Heart left ventricle (tissue), 16 donors: ENCODE data around the gene NR2F1-AS1. TPM values are rescaled to one million over a fixed set of nuclear protein-coding genes. Genes with fewer than 3 reads are reported as not detected.
"Not testable (repeated sequence)": the region's sequence is repeated elsewhere in the genome, so short reads cannot be mapped to it uniquely, and the experiment has no call there.

ENCODE experiments used
- ATAC-seq, 4 donors: fragments of 200-7000 bp; cut with Tn5 transposase; one replicate each; pipeline ENCODE4 v1.9.1; 2020 to 2022; ENCODE audit warnings: moderate library complexity in 4 of 4, mild to moderate bottlenecking in 3 of 4, moderate number of reproducible peaks in 1 of 4
- DNase-seq, 5 donors: peaks; one replicate each; pipeline ENCODE4 v3.0.0-alpha.2; 2020
- H3K27ac ChIP-seq, 12 donors: fragments of 200-600 bp; sonication (generic) in 4 of 12; one replicate each; pipeline versions ENCODE4 v1.5.0 to v1.8.0; 2016 to 2022; ENCODE audit warnings: mild to moderate bottlenecking in 2 of 12
- H3K27me3 ChIP-seq, 9 donors: fragments of 200-600 bp; sonication (generic) in 2 of 9; one replicate each; pipeline versions ENCODE4 v1.5.1 to v1.8.0; 2016 to 2022; ENCODE audit warnings: mild to moderate bottlenecking in 3 of 9
- H3K36me3 ChIP-seq, 9 donors: fragments of 200-600 bp; sonication (generic) in 2 of 9; one replicate each; pipeline versions ENCODE4 v1.5.0 to v1.8.0; 2018 to 2022; ENCODE audit warnings: mild to moderate bottlenecking in 2 of 9
- H3K4me1 ChIP-seq, 12 donors: fragments of 200-600 bp; sonication (generic) in 4 of 12; one replicate each; pipeline versions ENCODE4 v1.5.0 to v1.8.0; 2016 to 2022; ENCODE audit warnings: mild to moderate bottlenecking in 3 of 12
- H3K4me3 ChIP-seq, 12 donors: fragments of 200-600 bp; sonication (generic) in 4 of 12; one replicate each; pipeline versions ENCODE4 v1.5.0 to v1.8.0; 2017 to 2022; ENCODE audit warnings: mild to moderate bottlenecking in 9 of 12, moderate library complexity in 4 of 12
- H3K9me3 ChIP-seq, 12 donors: fragments of 200-600 bp; sonication (generic) in 4 of 12; one replicate each; pipeline versions ENCODE4 v1.5.0 to v1.8.0; 2016 to 2022; ENCODE audit warnings: mild to moderate bottlenecking in 1 of 12
- POLR2A ChIP-seq, 2 donors: fragments of 450-650 bp; IDR thresholded peaks; one replicate each; pipeline ENCODE4 v1.6.1; 2017; ENCODE audit warnings: antibody characterized with exemption in 2 of 2, mild to moderate bottlenecking in 2 of 2, moderate library complexity in 2 of 2
- WGBS, 4 donors: extraction: QIAGEN DNeasy Blood & Tissue Kit in 2 of 4; methylation state at CpG; one replicate each; pipeline versions ENCODE4 v1.1.5 to v1.1.7; 2013 to 2018; 5-methylcytosine and 5-hydroxymethylcytosine counted together
- intact Hi-C, 10 donors: fragments of 100-400 bp; cut with DNase I; formaldehyde crosslinking; loops; one replicate each; pipeline versions ENCODE4 v1.11.1 to v1.14.2; 2022
- polyA plus RNA-seq, 2 donors: library from polyadenylated mRNA; stranded (reverse); fragments of 200-250 nt; gene quantifications; one replicate each; pipeline ENCODE4 v1.2.3, GENCODE V29; 2013
- total RNA-seq, 9 donors: library from RNA; depleted of rRNA in 2 of 9; stranded (reverse); fragments of >200 nt in 2 of 9; fragmentation: NEBNext Ultra II Directional in 3 of 9; extraction: Animal tissue kit (Norgen Biotek cat#: 25700) in 3 of 9; gene quantifications; one replicate each; pipeline versions ENCODE4 v1.1.0 to v1.2.4, GENCODE V29; 2016 to 2023
- TF ChIP-seq, protein P1 (sequence below), 12 donors: fragments of 200-600 bp; sonication (generic) in 4 of 12; IDR thresholded peaks; one replicate each; pipeline versions ENCODE4 v1.5.0 to v1.8.0; 2018 to 2022; ENCODE audit warnings: antibody characterized with exemption in 12 of 12, mild to moderate bottlenecking in 5 of 12
- donor health status: ischemic (EF 13 %, LVEDD 7.1; RV severe dilation, severe dysfunction).
- donor health status: healthy with polysubstance abuse.
- donor health status: DM: no; HTN: yes; CAD: no.
- donor health status: DM: no; HTN: no; CAD: no.
- donor health status: ischemic (EF 25% LVEDD 6.9; RV normal size, moderate dysfunction).
- donor health status: ischemic (EF 25% LVEDD 5.7; RV mildly dilated, moderate dysfunction).
- donor health status: healthy.
- donor health status: DM: yes; HTN: yes; CAD: no.
- donor health status: ischemic (EF 35%, LVEDD 5.7; RV mildly dilated, moderate dysfunction).
- donor health status: nonischemic (EF 11% LVEDD 7.7; RV severe dilation, severe dysfunction).
- donor health status: DM: yes; HTN: yes; CAD: no.
- donor health status: PGD.
- donor health status: ischemic (EF 29% LVEDD 5.4; RV normal size, mild dysfunction).
- donor health status: nonischemic (EF 23%, LVEDD 6.1; RV moderate dilation, normal function).

Gene NR2F1-AS1
- total and polyA plus RNA-seq, 11 donors: 0.17 to 4.5 (median 0.67) TPM; not detected in 3

DNA sequence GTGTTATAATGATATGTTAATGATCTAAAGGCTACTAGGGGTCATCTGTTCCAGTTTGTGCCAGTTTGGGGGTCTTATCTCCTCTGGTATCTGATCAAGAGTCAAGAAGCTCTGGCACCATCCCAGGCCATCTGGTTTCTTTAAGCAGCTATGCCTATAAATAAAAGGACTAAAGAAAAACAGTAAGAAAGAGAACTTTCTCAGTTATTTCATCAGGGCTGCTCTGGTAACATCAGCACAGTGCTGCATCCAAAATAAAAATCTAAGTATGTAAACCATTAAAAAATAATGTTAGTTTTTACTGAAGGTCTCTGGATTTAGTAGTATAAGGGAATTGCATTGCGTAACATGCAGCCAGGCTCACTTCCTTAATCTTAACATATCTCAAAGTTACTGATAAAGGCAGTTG, 185.0 kb downstream of the NR2F1-AS1 start:
- TF ChIP-seq, protein P1, sequence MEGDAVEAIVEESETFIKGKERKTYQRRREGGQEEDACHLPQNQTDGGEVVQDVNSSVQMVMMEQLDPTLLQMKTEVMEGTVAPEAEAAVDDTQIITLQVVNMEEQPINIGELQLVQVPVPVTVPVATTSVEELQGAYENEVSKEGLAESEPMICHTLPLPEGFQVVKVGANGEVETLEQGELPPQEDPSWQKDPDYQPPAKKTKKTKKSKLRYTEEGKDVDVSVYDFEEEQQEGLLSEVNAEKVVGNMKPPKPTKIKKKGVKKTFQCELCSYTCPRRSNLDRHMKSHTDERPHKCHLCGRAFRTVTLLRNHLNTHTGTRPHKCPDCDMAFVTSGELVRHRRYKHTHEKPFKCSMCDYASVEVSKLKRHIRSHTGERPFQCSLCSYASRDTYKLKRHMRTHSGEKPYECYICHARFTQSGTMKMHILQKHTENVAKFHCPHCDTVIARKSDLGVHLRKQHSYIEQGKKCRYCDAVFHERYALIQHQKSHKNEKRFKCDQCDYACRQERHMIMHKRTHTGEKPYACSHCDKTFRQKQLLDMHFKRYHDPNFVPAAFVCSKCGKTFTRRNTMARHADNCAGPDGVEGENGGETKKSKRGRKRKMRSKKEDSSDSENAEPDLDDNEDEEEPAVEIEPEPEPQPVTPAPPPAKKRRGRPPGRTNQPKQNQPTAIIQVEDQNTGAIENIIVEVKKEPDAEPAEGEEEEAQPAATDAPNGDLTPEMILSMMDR (IDR thresholded peaks at IDR 0.05): no peak
- TF ChIP-seq POLR2A (IDR thresholded peaks at IDR 0.05): no peak
- intact Hi-C loops: no loop called here
- 81 to 94% (median 89%) methylated on average over 1 of the region's 1 CpG for WGBS, 4 donors
- H3K9me3 ChIP-seq: no peaks in the 10 kb centered on the region
- H3K36me3 ChIP-seq: no peaks in the 10 kb centered on the region
- H3K27ac ChIP-seq: no peak overlapping the region
- H3K4me1 ChIP-seq: no peaks in the 10 kb centered on the region
- ATAC-seq: no peak
- no peak overlapping the region for H3K4me3 ChIP-seq
- H3K27me3 ChIP-seq: no peaks in the 10 kb centered on the region
- DNase-seq: no peak

DNA sequence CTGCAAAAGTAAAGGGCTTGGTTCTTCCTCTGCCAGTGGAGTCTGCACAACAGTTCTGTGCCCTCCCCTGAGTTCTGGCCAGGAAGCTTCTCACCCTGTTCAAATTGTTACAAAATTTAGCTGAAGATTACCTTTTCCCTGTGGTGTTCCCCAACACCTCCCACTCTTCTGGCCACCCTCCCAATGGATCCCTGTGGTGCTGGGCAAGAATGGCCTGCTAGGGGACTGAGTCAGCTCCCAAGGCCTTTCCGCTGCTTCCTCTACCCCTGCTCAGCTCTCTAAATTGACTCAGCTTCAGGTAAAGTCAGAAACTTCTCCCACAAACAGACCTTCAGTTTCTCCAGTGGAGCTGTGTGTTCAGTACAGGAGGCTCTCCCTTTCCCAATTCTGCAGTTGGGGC, 186.0 kb downstream of the NR2F1-AS1 start:
- ATAC-seq (no peak), DNase-seq (no peak)
- intact Hi-C loops: no loop called here
- Histone ChIP-seq H3K27me3 (no peaks in the 10 kb centered on the region), H3K9me3 (peaks cover 0 to 4% (median 0%) of the 10 kb centered on the region in 12 donors), H3K4me1 (no peaks in the 10 kb centered on the region), H3K4me3 (no peak overlapping the region), H3K36me3 (no peaks in the 10 kb centered on the region), H3K27ac (no peak overlapping the region)
- TF ChIP-seq, protein P1 (IDR thresholded peaks at IDR 0.05): no peak
- TF ChIP-seq POLR2A (IDR thresholded peaks at IDR 0.05): no peak
- 89 to 100% (median 92%) methylated on average over 1 of the region's 1 CpG for WGBS, 4 donors

DNA sequence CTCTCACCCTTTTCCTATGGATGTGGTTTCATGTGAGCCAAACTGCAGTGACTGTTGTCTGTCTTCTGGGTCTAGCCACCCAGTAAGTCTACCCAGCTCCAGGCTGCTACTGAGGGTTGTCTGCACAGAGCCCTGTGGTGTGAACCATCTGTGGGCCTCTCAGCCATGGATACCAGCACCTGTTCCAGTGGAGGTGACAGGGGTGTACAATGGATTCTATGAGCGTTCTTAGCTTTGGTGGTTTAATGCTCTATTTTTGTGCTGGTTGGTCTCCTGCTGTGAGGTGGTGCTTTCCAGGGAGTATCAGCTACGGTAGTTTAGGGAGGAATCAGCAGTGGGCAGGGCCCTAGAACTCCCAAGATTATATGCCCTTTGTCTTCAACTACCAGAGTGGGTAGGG, 186.7 kb downstream of the NR2F1-AS1 start:
- no peak for DNase-seq
- Histone ChIP-seq H3K4me1 (no peaks in the 10 kb centered on the region), H3K4me3 (no peak overlapping the region), H3K36me3 (no peaks in the 10 kb centered on the region), H3K27ac (no peak overlapping the region), H3K9me3 (peaks cover 0 to 4% (median 0%) of the 10 kb centered on the region in 12 donors), H3K27me3 (no peaks in the 10 kb centered on the region)
- TF ChIP-seq, protein P1 (IDR thresholded peaks at IDR 0.05): no peak
- TF ChIP-seq POLR2A (IDR thresholded peaks at IDR 0.05): no peak
- no peak for ATAC-seq
- 86 to 94% (median 88%) methylated on average over 2 of the region's 2 CpGs for WGBS, 4 donors
- intact Hi-C loops: no loop called here

DNA sequence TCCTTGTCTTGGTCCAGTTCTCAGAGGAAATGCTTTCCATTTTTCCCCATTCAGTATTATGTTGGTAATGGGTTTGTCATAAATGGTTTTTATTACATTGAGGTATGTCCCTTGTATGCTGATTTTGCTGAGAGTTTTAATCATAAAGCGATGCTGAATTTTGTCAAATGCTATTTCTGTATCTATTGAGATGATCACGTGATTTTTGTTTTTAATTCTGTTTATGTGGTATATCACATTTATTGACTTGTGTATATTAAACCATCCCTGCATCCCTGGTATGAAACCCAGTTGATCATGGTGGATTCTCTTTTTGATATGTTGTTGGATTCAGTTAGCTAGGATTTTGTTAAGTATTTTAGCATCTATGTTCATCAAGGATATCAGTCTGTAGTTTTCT, 189.8 kb downstream of the NR2F1-AS1 start:
- H3K27me3 ChIP-seq, H3K36me3 ChIP-seq, DNase-seq, ATAC-seq, H3K4me3 ChIP-seq, H3K4me1 ChIP-seq, H3K27ac ChIP-seq, intact Hi-C loops, H3K9me3 ChIP-seq: not testable (repeated sequence)
- WGBS, 4 donors: 81 to 90% (median 88%) methylated on average over 2 of the region's 2 CpGs

DNA sequence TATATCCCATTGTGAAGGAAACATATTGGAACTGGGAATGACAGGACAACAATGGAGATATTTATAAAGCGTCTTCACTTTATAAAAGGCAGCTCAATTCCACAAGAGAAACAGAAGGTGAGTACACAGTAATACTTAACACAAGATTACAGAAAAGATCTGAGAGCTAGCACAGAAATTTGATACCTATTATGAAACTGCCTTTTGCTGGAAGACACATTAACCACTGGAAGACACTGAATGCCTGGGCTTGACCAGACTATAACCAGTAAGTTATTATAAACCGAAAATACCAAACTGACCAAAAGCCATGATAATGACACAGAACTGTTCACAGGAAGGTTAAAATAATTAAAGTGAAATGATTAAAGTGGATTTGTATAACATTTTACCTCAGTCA, 195.4 kb downstream of the NR2F1-AS1 start:
- 90 to 96% (median 92%) methylated on average over 2 of the region's 2 CpGs for WGBS, 4 donors
- Histone ChIP-seq H3K9me3 (peaks cover 0 to 4% (median 0%) of the 10 kb centered on the region in 12 donors), H3K27me3 (no peaks in the 10 kb centered on the region), H3K4me1 (no peaks in the 10 kb centered on the region), H3K27ac (no peak overlapping the region), H3K36me3 (no peaks in the 10 kb centered on the region), H3K4me3 (no peak overlapping the region)
- TF ChIP-seq POLR2A (IDR thresholded peaks at IDR 0.05): no peak
- TF ChIP-seq, protein P1 (IDR thresholded peaks at IDR 0.05): no peak
- ATAC-seq (no peak), DNase-seq (no peak)
- intact Hi-C loops: no loop called here
